Coronary artery (tissue), 2 donors: ENCODE data around the gene SPOUT1.

Experiments used
- DNase-seq: peaks from one replicate; pipeline ENCODE4 v3.0.0-alpha.2; 2017; ENCODE audit warnings: low spot score
- H3K27ac ChIP-seq, 2 donors: fragments of 200-600 bp; sonication (generic); one replicate each; pipeline ENCODE4 v1.5.1; 2016 to 2019
- H3K4me3 ChIP-seq: fragments of 200-600 bp; sonication (generic); 2 replicates; pipeline ENCODE4 v1.5.1; 2016; ENCODE audit warnings: mild to moderate bottlenecking, moderate library complexity
- TF ChIP-seq, protein P1 (sequence below): fragments of 200-600 bp; sonication (generic); IDR thresholded peaks from one replicate; pipeline ENCODE4 v1.5.1; 2019; ENCODE audit warnings: antibody characterized with exemption

SPOUT1 gene

DNA sequence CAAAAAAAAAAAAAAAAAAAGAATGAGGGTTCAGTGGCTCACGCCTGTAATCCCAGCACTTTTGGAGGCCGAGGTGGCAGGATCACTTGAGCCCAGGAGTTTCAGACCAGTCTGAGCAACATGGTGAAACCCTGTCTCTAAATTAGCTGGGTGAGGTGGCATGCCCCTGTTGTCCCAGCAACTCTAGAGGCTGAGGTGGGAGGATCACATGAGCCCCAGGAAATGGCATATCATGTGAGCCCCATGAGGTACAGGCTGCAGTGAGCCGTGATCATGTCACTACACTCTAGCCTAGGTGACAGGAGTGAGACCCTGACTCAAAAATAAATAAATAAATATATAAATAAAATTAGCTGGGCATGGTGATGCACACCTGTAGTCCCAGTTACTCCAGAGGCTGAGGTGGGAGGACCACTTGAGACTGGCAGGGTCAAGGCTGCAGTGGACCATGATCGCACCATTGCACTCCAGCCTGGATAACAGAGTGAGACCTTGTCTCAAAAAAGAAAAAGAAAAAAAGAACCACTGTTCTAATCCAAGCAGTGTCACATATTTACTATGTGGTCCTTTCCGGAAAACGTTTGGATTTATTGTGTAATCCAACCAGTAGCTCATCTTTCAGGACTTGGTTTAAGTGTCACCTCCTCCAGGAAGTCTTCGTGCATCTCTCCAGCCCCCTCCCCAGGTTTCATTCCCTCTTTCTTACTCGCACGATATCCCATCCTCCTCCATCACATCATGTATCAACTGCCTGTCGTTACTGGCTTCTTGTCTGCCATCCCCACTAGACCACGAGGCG, 12.3 kb upstream of the SPOUT1 start:
- H3K4me3 ChIP-seq = no peak overlapping the region
- TF ChIP-seq, protein P1, sequence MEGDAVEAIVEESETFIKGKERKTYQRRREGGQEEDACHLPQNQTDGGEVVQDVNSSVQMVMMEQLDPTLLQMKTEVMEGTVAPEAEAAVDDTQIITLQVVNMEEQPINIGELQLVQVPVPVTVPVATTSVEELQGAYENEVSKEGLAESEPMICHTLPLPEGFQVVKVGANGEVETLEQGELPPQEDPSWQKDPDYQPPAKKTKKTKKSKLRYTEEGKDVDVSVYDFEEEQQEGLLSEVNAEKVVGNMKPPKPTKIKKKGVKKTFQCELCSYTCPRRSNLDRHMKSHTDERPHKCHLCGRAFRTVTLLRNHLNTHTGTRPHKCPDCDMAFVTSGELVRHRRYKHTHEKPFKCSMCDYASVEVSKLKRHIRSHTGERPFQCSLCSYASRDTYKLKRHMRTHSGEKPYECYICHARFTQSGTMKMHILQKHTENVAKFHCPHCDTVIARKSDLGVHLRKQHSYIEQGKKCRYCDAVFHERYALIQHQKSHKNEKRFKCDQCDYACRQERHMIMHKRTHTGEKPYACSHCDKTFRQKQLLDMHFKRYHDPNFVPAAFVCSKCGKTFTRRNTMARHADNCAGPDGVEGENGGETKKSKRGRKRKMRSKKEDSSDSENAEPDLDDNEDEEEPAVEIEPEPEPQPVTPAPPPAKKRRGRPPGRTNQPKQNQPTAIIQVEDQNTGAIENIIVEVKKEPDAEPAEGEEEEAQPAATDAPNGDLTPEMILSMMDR = no peak
- no peak for DNase-seq
- no peak overlapping the region for H3K27ac ChIP-seq

GRCh38 chr9:128840524-128840923, 10.9 kb upstream of the SPOUT1 start:
- H3K27ac ChIP-seq = no peak overlapping the region
- TF ChIP-seq, protein P1 = no peak

DNA sequence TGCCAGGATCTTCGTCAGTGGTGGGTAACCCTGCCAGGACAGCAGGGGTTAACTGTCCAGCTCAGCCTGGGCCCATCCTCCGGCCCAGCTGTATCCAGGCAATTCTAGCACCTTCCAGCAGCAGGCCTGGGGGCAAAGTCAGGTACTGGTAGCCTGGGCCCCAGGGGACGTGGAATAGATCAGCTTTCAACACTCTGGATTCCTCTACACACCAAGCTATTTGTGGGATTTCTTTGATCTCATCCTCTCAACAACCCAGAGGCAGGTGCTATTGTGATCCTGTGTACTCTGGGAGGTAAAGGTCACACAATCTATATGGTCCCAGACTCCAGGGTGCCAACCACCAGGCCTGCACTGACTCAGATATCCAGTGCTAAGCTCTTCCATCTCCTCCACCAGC, 8.7 kb upstream of the SPOUT1 start:
- TF ChIP-seq, protein P1 = no peak
- Histone ChIP-seq H3K27ac (no peak overlapping the region), H3K4me3 (no peak overlapping the region)
- no peak for DNase-seq

More at GRCh38 chr9:128840524-128840923, 10.9 kb upstream of the SPOUT1 start:
- DNase-seq = no peak
- no peak overlapping the region for H3K4me3 ChIP-seq

DNA sequence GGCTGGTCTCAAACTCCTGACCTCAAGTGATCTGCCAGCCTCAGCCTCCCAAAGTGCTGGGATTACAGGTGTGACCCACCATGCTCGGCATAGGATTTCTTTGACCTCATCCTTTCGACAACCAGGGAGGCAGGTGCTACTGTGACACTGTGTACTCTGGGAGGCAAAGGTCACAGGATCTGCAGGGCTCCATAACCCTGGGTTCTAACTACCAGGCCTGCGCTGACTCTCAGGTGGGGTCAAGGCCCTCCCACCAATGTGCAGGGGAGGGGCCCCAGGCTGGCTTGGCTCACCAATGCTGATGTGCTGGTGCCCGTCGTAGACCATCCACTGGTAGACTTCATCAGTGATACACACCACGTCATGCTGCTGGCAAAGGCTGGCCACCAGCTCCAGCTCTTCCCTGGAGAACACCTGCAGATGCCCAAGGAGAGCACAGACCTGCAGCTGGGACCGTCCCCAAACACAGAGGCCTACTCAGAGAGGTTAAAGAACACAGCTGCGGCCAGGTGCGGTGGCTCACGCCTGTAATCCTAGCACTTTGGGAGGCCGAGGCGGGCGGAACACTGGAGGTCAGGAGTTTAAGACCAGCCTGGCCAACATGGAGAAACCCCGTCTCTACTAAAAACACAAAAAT, 7.0 kb upstream of the SPOUT1 start:
- TF ChIP-seq, protein P1 = no peak
- Histone ChIP-seq H3K27ac (no peak overlapping the region), H3K4me3 (no peak overlapping the region)
- DNase-seq = no peak

DNA sequence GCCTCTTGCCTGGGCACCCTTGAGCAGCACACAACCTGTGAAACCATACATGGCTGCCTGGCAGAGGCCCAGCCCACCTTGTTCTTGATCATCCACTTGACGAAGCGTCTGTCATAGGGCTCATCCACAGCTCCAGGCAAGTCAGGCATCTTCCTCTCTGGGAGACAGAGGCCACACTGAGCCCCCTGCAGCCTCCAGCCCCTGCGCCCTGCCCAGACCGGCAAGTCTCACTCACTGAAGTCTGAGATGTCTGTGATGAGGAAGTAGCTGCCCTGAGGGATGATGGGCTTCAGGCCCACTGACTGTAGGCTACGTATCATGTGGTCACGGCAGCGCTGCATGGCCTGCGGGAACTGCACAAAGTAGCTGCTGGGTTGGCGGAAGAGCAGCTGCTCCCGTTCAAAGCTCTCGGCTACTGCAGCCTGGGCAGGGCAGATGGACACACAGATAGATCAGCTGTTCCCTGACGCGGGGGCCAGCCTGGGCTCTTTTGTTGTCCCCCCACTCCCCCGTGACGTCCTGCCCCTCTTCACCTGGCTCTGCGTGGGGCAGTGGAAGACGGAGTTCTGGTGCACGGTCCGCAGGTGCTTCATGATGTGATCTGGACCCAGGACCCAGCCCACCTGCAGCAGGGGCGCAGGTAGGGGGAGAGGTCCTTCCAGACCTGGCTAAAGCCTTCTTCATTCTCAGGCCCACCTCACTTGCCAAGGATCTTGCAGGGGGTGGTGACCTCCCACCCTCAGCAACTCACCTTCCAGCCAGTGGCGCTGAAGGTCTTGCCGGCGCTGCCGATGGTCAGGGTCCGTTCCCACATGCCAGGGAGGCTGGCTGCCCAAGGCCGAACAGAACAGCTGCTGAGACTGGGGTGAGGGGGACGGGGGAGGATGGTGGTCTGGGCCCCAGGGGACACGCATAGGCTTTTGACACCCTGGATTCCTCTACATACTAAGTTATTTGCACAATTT, 5.9 kb upstream of the SPOUT1 start:
- H3K4me3 ChIP-seq = no peak overlapping the region
- TF ChIP-seq, protein P1 = no peak
- no peak overlapping the region for H3K27ac ChIP-seq
- DNase-seq = no peak

DNA sequence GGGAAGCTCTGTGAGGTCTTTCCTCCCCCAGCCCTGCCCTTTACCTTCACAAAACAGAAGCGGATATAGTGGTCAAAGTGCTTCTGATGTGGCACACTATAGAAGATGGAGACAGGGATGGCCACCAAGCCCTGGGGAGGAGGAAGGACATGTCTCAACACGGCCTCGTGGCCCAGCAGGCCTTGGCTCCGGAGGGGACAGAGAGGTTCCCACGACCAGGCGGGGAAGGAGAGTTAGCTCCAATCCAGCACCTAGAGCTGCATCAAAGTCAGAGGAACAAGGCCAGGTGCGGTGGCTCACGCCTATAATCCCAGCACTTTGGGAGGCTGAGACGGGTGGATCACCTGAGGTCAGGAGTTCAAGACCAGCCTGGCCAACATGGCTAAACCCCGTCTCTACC, 4.1 kb upstream of the SPOUT1 start:
- no peak for DNase-seq
- H3K27ac ChIP-seq = no peak overlapping the region
- no peak overlapping the region for H3K4me3 ChIP-seq
- TF ChIP-seq, protein P1 = no peak
